Measurements from ENCODE around the gene RBSN.

DNA sequence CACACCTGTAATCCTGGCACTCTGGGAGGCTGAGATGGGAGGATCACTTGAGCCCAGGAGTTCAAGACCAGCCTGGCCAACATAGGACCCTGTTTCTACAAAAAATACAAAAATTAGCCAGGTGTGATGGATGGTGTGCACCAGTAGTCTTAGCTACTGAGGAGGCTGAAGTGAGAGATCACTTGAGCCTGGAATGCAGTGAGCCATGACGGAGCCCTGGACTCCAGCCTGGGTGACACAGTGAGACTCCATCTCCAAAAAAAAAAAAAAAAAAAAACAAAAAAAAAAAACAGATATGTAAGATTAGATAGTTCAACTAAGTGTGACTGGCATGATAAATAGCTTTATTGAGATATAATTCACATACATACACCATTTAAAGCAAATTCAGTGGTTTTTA lies 9.7 kb downstream of the RBSN start:
- no peak for TF ChIP-seq CTCF (IDR thresholded peaks at IDR 0.05)
- no peak for TF ChIP-seq POLR2AphosphoS5 (IDR thresholded peaks at IDR 0.05)

Measured in suprapubic skin (tissue), 3 donors.